NCI-H1417 treated with DMSO at 0.1 percent for 48 hours (cell line): ENCODE results near the gene NCOR1.
"Not testable (repeated sequence)": the region's sequence is repeated elsewhere in the genome, so short reads cannot be mapped to it uniquely, and the experiment has no call there.

ENCODE experiments used
- DNase-seq: peaks from one replicate; lab custom pipeline; 2025; lab: John Stamatoyannopoulos, UW

The NCOR1 gene

GRCh38 chr17:16086957-16087356 is 128.4 kb downstream of the NCOR1 start:
- DNase-seq: no peak

DNA sequence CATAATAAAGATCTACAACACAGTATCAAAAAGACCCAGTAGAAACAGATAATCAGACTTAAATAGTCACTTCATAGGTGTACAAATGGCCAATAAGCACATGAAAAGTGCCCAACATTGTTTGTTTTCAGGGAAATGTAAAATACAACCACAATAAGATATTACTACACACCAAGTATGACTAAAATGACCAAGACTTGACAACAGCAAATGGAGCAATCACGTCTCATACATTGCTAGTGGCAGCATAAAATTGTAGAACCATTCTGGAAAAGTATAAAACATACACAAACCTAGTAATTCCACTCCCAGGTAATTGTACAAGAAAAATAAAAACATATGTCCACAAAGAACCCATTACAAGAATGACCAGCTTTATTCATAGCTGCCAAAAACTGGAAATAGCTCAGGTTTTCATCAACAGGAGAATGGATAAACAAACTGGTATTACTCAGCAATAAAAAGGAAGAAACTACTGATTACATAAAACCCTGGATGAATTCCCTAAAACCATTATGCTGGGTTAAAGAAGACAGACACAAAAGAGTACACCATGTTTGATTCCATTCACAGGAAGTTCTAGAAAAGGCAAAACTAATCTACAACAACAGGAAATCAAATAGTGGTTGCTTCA is 130.2 kb downstream of the NCOR1 start:
- DNase-seq: no peak

- no peak for DNase-seq
These were observed 132.1 kb downstream of the NCOR1 start for GRCh38 chr17:16083223-16083622.

DNA sequence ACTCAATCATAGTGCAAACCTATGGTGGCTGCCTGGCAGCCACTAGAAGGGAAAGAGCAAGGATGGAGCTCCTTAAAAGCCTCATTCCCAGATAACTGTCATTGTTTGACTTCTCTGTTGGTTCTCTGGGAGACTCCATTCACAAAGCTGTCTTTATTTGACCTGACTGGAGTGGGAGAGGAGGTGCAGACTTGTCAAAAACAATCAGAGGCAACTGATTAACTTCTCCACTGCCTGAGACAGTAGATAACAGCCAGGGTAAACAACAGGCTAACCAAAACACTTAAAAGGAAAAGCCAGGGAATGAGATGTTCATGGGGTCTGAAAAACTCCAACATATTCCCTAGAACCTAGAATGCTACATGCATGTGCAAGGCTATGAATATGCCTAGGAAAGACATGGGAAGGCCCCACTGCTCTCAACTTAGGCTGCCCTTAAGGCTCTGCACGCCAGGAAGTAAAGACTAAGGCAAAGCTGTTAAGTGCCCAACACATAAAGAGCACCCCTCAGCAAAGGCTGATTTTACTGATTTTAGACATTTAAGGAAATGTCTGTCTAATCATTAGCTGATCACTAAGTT is 133.7 kb downstream of the NCOR1 start:
- no peak for DNase-seq

DNA sequence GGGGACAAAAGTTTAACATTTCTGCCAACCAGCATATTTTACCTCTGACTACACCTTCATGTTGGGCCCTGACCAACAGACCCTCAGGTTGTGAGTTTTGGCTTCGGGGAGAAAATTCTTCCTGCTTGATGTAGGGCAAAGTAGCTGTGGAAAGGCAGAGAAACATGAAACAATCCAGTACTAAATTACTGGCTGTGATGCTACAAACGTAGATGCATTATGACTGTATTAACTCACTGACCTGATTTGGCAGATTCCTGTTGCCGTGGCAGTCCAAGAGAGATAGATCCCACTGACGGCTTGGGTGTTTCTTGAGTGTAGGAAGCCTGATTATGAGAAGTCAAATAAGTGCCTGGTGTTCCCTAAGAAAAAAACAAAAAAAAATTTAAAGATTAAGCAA is 135.0 kb downstream of the NCOR1 start:
- no peak for DNase-seq

DNA sequence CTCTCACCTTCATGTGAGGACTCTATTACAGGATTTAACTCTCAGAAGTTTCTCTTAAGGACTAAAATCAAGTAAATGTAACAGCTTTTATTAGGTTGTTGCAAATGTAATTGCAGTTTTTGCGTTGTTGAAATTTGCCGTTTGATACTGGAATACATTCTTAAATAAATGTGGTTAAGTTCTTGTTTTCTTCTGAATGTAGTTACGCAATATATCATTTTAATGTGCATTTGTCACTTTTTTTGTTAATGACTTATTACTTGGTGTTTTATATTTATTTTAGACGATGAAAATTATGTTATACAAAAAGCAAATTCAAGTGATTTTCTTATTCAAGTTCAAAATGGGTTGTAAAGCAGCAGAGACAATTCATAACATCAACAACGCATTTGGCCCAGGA is 139.4 kb downstream of the NCOR1 start:
- no peak for DNase-seq

DNA sequence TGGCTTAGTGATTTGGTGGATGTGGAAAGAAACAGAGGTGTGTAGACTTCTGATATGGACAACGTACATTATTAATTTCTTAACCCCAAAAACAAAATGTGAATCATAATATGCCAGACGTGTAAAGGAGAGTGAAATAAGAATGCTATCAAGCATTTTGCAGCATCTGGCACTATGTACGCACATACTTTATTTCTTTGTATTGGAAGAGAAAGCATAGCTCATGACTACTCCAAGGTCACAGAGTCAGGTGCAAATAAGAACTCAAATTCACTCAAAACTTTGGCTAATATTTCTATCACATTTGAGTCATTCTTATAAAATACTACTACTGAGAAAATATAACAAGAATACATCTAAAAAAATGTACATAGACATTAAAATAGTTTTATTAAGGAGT is 140.9 kb downstream of the NCOR1 start:
- DNase-seq: no peak

- no peak for DNase-seq
These were observed 141.5 kb downstream of the NCOR1 start for GRCh38 chr17:16073845-16074244.

- no peak for DNase-seq
These were observed 143.3 kb downstream of the NCOR1 start for GRCh38 chr17:16072031-16072430.

DNA sequence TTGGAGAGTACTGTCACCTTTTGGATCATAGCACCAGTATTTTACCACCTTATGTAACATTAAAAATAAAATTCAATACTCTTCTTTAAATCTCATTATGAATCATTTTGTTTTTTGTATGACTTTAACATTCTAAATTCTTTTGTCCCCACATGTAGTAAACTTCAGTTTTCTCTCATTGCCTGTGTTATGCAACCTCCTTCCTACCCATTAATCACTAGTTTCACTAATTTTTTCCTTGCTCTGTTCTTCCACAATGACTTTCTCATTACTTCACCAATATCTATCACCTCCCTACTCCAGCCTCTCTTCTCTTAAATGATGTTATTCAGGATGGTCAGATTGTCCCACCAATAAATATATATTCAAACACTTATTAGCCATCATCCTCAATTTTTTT is 147.0 kb downstream of the NCOR1 start:
- no peak for DNase-seq

- DNase-seq: no peak
These were observed 149.2 kb downstream of the NCOR1 start for GRCh38 chr17:16066125-16066524.

DNA sequence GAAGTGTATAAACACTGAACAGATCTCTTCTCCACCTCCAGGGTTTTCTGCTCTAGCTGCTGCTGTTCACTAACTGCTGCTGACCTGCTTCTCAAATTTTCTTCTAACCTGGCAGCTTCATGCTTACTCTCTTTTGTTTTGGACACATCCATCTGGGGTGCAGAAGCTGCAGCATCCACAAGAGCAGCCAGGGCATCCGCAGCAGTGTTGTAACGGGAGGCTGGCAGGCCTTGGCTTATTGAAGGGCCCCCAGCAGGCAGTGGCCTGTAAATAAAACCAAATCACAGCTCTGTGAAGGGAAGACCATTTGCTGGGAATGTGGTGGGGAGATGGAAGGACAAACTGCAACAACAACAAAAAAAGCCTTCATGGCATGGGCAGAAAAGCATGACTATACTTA is 153.7 kb downstream of the NCOR1 start:
- no peak for DNase-seq

DNA sequence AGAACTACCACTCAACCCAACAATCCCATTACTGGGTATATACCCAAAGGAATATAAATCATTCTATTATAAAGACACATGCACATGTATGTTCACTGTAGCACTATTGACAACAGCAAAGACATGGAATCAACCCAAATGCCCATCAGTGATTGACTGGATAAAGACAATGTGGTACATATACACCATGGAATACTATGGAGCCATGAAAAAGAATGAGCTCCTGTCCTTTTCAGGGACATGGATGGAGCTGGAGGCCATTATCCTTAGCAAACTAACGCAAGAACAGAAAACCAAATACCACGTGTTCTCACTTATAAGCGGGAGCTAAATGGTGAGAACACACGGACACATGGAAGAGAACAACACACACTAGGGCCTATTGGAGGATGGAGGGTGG is 160.2 kb downstream of the NCOR1 start:
- DNase-seq: not testable (repeated sequence)

DNA sequence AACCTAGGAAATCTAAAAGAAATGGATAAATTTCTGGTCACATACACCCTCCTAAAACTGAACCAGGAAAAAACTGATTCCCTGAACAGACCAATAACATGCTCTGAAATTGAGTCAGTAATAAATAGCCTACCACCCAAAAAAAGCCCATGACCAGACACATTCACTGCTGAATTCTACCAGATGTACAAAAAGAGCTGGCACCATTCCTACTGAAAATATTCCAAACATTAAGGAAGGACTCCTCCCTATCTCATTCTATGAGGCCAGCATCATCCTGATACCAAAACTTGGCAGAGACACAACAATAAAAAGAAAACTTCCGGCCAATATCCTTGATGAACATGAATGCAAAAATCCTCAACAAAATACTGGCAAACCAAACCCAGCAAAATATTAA is 162.8 kb downstream of the NCOR1 start:
- DNase-seq: no peak

DNA sequence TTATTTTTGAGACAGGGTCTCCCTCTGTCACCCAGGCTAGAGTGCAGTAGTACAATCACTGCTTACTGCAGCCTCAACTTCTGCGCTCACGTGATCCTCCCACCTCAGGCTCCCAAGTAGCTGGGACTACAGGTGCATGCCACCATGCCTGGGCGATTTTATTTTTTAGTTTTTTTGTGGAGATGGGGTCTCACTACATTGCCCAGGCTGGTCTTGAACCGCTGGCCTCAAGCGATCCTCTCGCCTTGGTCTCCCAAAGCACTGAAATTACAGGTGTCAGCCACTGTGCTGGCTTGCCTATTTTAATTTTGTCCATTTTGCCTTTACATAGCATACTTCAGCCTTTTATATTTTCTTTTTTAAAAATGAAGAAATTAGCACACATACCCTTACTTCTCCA is 164.5 kb downstream of the NCOR1 start:
- no peak for DNase-seq

DNA sequence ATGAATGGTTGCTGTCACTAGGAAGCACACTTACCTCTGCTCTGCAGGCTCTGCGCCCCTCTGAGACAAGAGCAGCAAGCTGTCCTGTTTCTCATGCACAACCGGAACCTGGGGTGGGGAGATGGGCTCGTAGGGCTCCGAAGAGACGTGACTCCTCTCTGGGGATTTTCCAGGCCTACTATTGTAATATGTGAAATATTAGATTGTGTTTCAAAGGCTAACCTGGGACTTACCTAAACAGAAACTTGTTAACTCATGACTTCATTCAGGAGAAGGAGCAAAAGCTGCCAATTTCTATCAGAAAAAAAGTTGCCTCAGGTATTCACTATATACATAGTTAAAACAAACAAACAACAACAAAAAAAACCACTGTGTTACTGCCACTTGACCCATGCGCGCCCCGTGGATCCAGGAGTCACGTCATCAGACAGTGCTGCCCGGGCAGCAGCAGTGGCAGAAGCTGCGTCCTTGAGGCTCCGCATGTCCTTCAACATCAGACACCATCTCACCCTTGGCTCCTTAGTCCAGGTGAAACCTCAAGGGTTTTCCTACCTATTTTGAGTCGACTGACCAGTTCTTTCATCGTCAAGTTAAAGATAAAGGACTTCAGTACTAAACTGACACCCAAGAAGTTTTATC is 166.4 kb downstream of the NCOR1 start:
- no peak for DNase-seq

DNA sequence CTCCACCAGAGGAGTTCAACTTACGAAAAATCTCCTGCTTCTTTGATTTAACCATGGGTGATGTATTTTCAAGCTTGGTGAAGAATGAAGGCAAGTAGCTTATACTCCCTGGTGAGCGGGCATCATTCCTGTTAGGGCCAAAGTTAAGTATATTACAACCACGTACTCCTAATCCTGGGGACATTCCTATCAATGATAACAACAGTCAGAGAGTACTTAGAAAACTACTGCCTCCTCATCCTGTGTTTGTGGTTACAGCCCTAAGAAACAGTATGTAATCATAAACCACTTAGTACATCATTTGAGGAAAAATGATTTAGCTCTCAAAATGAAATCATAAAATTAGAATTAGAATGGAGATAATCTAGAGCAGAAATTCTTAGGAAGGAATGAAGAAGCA is 168.4 kb downstream of the NCOR1 start:
- DNase-seq: no peak

- DNase-seq: no peak
These were observed 170.8 kb downstream of the NCOR1 start for GRCh38 chr17:16044487-16044886.

DNA sequence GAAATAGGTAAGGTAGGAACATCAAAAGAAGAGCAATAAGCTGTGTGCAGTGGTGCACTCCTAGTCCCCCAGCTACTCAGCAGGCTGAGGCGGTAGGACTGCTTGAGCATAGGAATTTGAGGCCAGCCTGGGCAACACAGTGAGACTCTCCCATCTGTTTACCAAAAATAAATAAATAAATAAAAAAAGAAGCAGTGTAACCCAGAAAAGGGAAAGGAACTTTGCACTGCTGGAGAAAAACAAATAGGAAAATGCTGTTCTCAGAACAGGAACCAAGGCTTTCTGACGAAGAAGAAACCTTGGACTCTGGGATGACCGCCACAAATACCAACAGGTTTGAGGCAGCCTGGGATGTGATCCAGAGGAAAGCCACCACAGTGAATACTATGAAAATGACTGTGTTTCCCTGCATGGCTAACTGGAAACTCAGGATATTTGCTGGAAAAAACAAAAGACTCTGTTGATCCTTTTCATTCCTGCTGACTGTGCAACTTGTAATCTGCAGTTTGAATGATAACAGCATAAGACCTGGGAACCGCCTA is 174.6 kb downstream of the NCOR1 start:
- DNase-seq: no peak

DNA sequence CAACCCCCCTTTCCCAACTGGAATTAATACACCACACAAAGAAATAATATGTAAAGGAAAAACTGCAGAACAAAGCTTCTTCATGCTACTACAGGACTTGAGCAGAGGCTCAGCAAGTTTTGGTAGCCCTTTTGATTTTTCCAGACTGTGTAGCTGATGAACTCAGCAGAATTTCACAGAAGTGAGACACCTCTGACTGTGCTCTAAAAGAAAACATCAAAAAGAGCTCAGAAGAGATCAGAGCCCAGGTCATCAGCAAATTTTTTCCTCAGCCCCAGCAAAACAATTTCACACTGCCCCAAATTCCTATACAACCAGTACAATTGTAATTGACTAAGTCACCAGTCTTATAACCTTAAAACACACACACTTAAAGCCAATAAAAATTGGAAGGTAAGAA is 177.7 kb downstream of the NCOR1 start:
- no peak for DNase-seq

DNA sequence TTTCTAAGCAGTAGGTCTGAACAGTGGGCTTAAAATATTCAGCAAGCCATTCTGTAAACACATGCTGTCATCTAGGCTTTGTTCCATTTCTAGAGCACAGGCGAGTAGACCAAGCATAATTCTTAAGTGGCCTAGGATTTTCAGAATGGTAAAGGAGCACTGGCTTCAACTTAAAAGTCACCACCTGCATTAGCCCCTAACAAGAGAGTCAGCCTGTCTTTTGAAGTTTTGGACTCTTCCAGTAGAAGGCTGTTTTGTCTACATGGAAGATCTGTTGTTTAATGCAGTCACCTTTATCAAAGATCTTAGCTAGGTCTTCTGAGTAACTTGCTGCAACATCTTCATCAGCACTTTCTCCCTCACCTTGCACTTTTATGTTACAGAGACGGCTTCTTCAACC is 179.1 kb downstream of the NCOR1 start:
- no peak for DNase-seq

DNA sequence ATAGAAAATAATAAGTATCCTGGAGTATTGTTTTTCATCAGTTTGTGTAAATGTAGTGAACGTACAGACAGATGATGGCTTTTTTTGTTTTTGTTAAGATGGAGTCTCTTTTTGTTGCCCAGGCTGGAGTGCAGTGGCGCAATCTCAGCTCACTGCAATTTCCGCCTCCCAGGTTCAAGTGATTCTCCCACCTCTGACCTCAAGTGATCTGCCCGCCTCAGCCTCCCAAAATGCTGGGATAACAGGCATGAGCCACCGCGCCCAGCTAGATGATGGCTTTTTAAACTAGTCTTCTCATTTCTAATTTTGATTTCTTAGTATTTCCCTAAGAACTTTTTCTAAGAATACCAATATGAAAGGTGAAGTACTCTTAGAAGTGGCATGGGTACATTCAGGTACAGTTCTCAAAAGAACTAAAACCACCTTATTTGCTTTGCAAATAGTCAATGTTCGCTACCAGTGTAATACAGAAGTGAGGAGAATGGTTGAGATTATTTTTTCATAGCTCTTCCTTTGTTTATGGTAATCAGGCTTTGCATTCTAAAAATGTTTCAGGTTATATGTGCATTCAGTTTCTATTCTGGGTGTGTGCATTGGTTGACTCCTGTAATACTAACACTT is 181.5 kb downstream of the NCOR1 start:
- DNase-seq: no peak
